Effector CD4-positive, alpha-beta T cell (primary cell): Measurements from ENCODE around the gene MTERF4.

ENCODE experiments used
- DNase-seq: peaks from one replicate; pipeline ENCODE4 v3.0.0-alpha.2; 2020

Gene MTERF4

GRCh38 chr2:241067501-241068135 lies 34.5 kb downstream of the MTERF4 start:
- no peak for DNase-seq

- no peak for DNase-seq
Measured at GRCh38 chr2:241066893-241067341, 35.2 kb downstream of the MTERF4 start.

- DNase-seq, result no peak
Measured at GRCh38 chr2:241066171-241066892, 35.8 kb downstream of the MTERF4 start.

GRCh38 chr2:241065355-241065803 lies 36.7 kb downstream of the MTERF4 start:
- DNase-seq, result no peak

GRCh38 chr2:241064802-241065354 lies 37.2 kb downstream of the MTERF4 start:
- no peak for DNase-seq

- peak; percentile 29 for DNase-seq
Measured at GRCh38 chr2:241064008-241064801, 37.9 kb downstream of the MTERF4 start.

- no peak for DNase-seq
Measured at GRCh38 chr2:241063587-241063986, 38.5 kb downstream of the MTERF4 start.

- DNase-seq, result no peak
Measured at GRCh38 chr2:241063093-241063551, 39.0 kb downstream of the MTERF4 start.

- DNase-seq, result no peak
Measured at GRCh38 chr2:241062389-241063092, 39.5 kb downstream of the MTERF4 start.

- DNase-seq, result no peak
Measured at GRCh38 chr2:241061275-241061674, 40.8 kb downstream of the MTERF4 start.

- no peak for DNase-seq
Measured at GRCh38 chr2:241053576-241054251, 48.4 kb downstream of the MTERF4 start.

GRCh38 chr2:241052677-241053360 lies 49.3 kb downstream of the MTERF4 start:
- DNase-seq, result no peak

- no peak for DNase-seq
Measured at GRCh38 chr2:241051578-241052487, 50.3 kb downstream of the MTERF4 start.

GRCh38 chr2:241050624-241051577 lies 51.2 kb downstream of the MTERF4 start:
- no peak for DNase-seq

- no peak for DNase-seq
Measured at GRCh38 chr2:241049739-241050623, 52.1 kb downstream of the MTERF4 start.

GRCh38 chr2:241048949-241049343 lies 53.1 kb downstream of the MTERF4 start:
- DNase-seq, result no peak

GRCh38 chr2:241048149-241048948 lies 53.7 kb downstream of the MTERF4 start:
- DNase-seq, result no peak
